ENCODE results near the gene CCDC87. TPM values are rescaled to one million over a fixed set of nuclear protein-coding genes. Genes with fewer than 3 reads are reported as not detected.
"Not testable (repeated sequence)": the region's sequence is repeated elsewhere in the genome, so short reads cannot be mapped to it uniquely, and the experiment has no call there.

Gene CCDC87
- total and polyA plus RNA-seq, 2 donors (not counting 3 experiments of a cell fraction or from before 2014, with no cell fraction given): 0.06 to 0.22 TPM

GRCh38 chr11:66607126-66607834 lies 14.4 kb upstream of the CCDC87 start:
- Histone ChIP-seq H3K27me3 (ENCODE audit: control insufficient read depth in 2 of 2, insufficient read depth in 2 of 2, low read length in 2 of 2) (no peaks in the 10 kb centered on the region), H3K4me3 (replicated peaks in 1 of 3; ENCODE audit: insufficient read depth in 1 of 3, low read depth in 1 of 3, low read length in 3 of 3) (no peak overlapping the region), H3K79me2 (ENCODE audit: control insufficient read depth, insufficient read depth, low read length) (no peaks in the 10 kb centered on the region), H3K9me1 (replicated peaks; ENCODE audit: control insufficient read depth, extremely low read depth, insufficient read depth, low read length) (no peaks in the 10 kb centered on the region), H3K4me2 (ENCODE audit: insufficient read depth, low read length) (no peak overlapping the region), H3K4me1 (ENCODE audit: control insufficient read depth, extremely low read depth, insufficient read depth, low read length) (peaks cover 3% of the 10 kb centered on the region), H3K36me3 (ENCODE audit: control insufficient read depth in 2 of 2, extremely low read depth in 1 of 2, insufficient read depth in 2 of 2, low read length in 2 of 2) (peaks cover 2 to 13% of the 10 kb centered on the region in 2 experiments), H3K9ac (replicated peaks; ENCODE audit: extremely low read depth, insufficient read depth, low read length) (no peak overlapping the region), H4K20me1 (replicated peaks; ENCODE audit: control insufficient read depth, extremely low read depth, insufficient read depth, low read length) (no peaks in the 10 kb centered on the region), H3K9me3 (replicated peaks; ENCODE audit: control insufficient read depth, insufficient read depth, low read length) (no peaks in the 10 kb centered on the region), H3K27ac (ENCODE audit: insufficient read depth, low read depth, low read length) (no peak overlapping the region), H2AFZ (ENCODE audit: low read depth, low read length) (no peak overlapping the region)
- FAIRE-seq: no peak
- CTCF ChIA-PET: no interaction called here
- no peak for DNase-seq (ENCODE audit: low read depth, low spot score)
- intact Hi-C loops (cut with micrococcal nuclease): no loop called here
- no TSS peak for BruUV-seq (replicated peaks)
- POLR2A ChIA-PET: interaction anchor here (0.6 to 0.7 kb wide), 2 partner anchors 10 to 141 kb away, joined by 3 to 4 read pairs; partner anchors contain the start of gene PELI3
- dilution Hi-C loops (cut with MboI; ENCODE audit: extremely low pct_ligation_motif_present, low sequenced_read_pairs): no loop called here
- TF ChIP-seq FOS (IDR thresholded peaks at IDR 0.05; ENCODE audit: borderline replicate concordance, insufficient read depth, low read length) (no peak), JUN (IDR thresholded peaks at IDR 0.05; ENCODE audit: borderline replicate concordance, insufficient read depth, insufficient read length, low read depth) (no peak), MAX (IDR thresholded peaks at IDR 0.05; ENCODE audit: insufficient read depth, insufficient read length) (no peak), CTCF (IDR thresholded peaks at IDR 0.05; ENCODE audit: extremely low read depth in 1 of 2, insufficient read depth in 1 of 2, low read depth in 1 of 2, low read length in 2 of 2) (no peak), MYC (IDR thresholded peaks at IDR 0.05; ENCODE audit: low read depth, low read length) (no peak), GATA2 (IDR thresholded peaks at IDR 0.05; ENCODE audit: insufficient read depth, insufficient read length, low read depth, low read length) (no peak), POLR2A (IDR thresholded peaks at IDR 0.05; ENCODE audit: low read depth, low read length) (no peak), POLR2AphosphoS5 (IDR thresholded peaks at IDR 0.05; ENCODE audit: insufficient read depth, low read depth, low read length) (no peak), EZH2 (IDR thresholded peaks at IDR 0.05; ENCODE audit: borderline replicate concordance, low read depth, low read length, severe bottlenecking) (no peak)

GRCh38 chr11:66606608-66607007 lies 13.7 kb upstream of the CCDC87 start:
- H3K27me3 ChIP-seq (ENCODE audit: control insufficient read depth in 2 of 2, insufficient read depth in 2 of 2, low read length in 2 of 2); FAIRE-seq; intact Hi-C loops (cut with micrococcal nuclease); BruUV-seq (replicated peaks); H2AFZ ChIP-seq (ENCODE audit: low read depth, low read length); H3K4me3 ChIP-seq (replicated peaks in 1 of 3; ENCODE audit: insufficient read depth in 1 of 3, low read depth in 1 of 3, low read length in 3 of 3); H3K9me1 ChIP-seq (replicated peaks; ENCODE audit: control insufficient read depth, extremely low read depth, insufficient read depth, low read length); DNase-seq (ENCODE audit: low read depth, low spot score); H3K79me2 ChIP-seq (ENCODE audit: control insufficient read depth, insufficient read depth, low read length); H3K9me3 ChIP-seq (replicated peaks; ENCODE audit: control insufficient read depth, insufficient read depth, low read length); H3K27ac ChIP-seq (ENCODE audit: insufficient read depth, low read depth, low read length); H3K4me2 ChIP-seq (ENCODE audit: insufficient read depth, low read length); dilution Hi-C loops (cut with MboI; ENCODE audit: extremely low pct_ligation_motif_present, low sequenced_read_pairs); H4K20me1 ChIP-seq (replicated peaks; ENCODE audit: control insufficient read depth, extremely low read depth, insufficient read depth, low read length); H3K4me1 ChIP-seq (ENCODE audit: control insufficient read depth, extremely low read depth, insufficient read depth, low read length); H3K9ac ChIP-seq (replicated peaks; ENCODE audit: extremely low read depth, insufficient read depth, low read length): not testable (repeated sequence)
- CTCF ChIA-PET: interaction anchor here (1.3 kb wide), 1 partner anchor 14 kb away, joined by 3 read pairs; no protein-coding TSS in a partner anchor
- POLR2A ChIA-PET: interaction anchor here (1.5 kb wide), 1 partner anchor 10 kb away, joined by 5 read pairs; the partner anchor contains the start of gene RBM14
- peaks cover 2 to 13% of the 10 kb centered on the region in 2 experiments for H3K36me3 ChIP-seq (ENCODE audit: control insufficient read depth in 2 of 2, extremely low read depth in 1 of 2, insufficient read depth in 2 of 2, low read length in 2 of 2)
